KMS-11 (cell line): ENCODE data around the gene ACTR3C.

Experiments used
- H2AFZ ChIP-seq: fragments of 200-600 bp; sonication (generic); 2 replicates; pipeline ENCODE4 v1.6.1; 2016; ENCODE audit warnings: antibody characterized with exemption, mixed run types, low read depth
- H3K27ac ChIP-seq: fragments of 200-600 bp; sonication (generic); 2 replicates; pipeline ENCODE4 v1.6.1; 2016; ENCODE audit warnings: mild to moderate bottlenecking, mixed run types
- H3K27me3 ChIP-seq: fragments of 200-600 bp; sonication (generic); 2 replicates; pipeline ENCODE4 v1.6.1; 2017; ENCODE audit warnings: mild to moderate bottlenecking, low read depth, mixed run types, moderate library complexity; ENCODE audit not compliant: insufficient read depth
- H3K36me3 ChIP-seq: fragments of 200-600 bp; sonication (generic); 2 replicates; pipeline ENCODE4 v1.6.1; 2017; ENCODE audit warnings: mild to moderate bottlenecking, mixed run types; ENCODE audit not compliant: insufficient read depth
- H3K4me1 ChIP-seq: fragments of 200-600 bp; sonication (generic); 2 replicates; pipeline ENCODE4 v1.6.1; 2016; ENCODE audit warnings: mild to moderate bottlenecking, low read depth, mixed run types; ENCODE audit not compliant: poor library complexity, severe bottlenecking
- H3K4me2 ChIP-seq: fragments of 200-600 bp; sonication (generic); 2 replicates; pipeline ENCODE4 v1.7.0; 2016; ENCODE audit warnings: mild to moderate bottlenecking, mixed run types
- H3K4me3 ChIP-seq: fragments of 200-600 bp; sonication (generic); IDR thresholded peaks from 2 replicates; pipeline ENCODE4 v1.6.1; 2017; ENCODE audit warnings: low read depth, low read length, mixed read lengths; ENCODE audit not compliant: insufficient read depth
- H3K79me2 ChIP-seq: fragments of 200-600 bp; sonication (generic); 2 replicates; pipeline ENCODE4 v1.6.1; 2016; ENCODE audit warnings: low read depth, mixed run types; ENCODE audit not compliant: insufficient read depth
- H3K9ac ChIP-seq: fragments of 200-600 bp; sonication (generic); 2 replicates; pipeline ENCODE4 v1.6.1; 2016; ENCODE audit warnings: mild to moderate bottlenecking, mixed run types
- H4K20me1 ChIP-seq: fragments of 200-600 bp; sonication (generic); 2 replicates; pipeline ENCODE4 v1.6.1; 2016; ENCODE audit warnings: mild to moderate bottlenecking, mixed run types; ENCODE audit not compliant: insufficient read depth
- TF ChIP-seq, protein P1 (sequence below): fragments of 200-600 bp; sonication (generic); conservative IDR thresholded peaks from 2 replicates; pipeline ENCODE4 v1.6.1; 2017; ENCODE audit warnings: low read depth, mild to moderate bottlenecking, antibody characterized with exemption, low read length, moderate library complexity, mixed read lengths

The ACTR3C gene

DNA sequence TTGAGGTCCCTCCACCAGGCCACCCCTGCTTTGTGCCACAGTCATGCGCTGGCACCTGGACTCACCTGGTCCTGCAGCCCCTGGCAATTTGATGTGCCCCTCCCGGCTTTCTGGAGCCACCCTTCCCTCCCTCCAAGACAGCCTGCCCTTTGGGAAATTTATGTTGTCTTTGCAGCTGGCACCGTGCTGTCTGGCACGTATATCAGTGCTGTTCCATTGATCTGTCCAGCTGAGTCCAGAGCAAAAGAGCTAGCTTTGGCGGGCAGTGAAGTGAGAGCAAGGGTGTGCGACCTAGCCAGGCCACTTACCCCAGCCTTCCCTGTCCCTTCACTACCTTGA lies 12.4 kb upstream of the ACTR3C start:
- no peaks in the 10 kb centered on the region for H3K79me2 ChIP-seq
- H3K4me2 ChIP-seq = no peak overlapping the region
- H3K27ac ChIP-seq = no peak overlapping the region
- no peak overlapping the region for H3K4me3 ChIP-seq
- H4K20me1 ChIP-seq = no peaks in the 10 kb centered on the region
- no peaks in the 10 kb centered on the region; the same call in 1 of the 2 replicates for H3K36me3 ChIP-seq
- TF ChIP-seq, protein P1, sequence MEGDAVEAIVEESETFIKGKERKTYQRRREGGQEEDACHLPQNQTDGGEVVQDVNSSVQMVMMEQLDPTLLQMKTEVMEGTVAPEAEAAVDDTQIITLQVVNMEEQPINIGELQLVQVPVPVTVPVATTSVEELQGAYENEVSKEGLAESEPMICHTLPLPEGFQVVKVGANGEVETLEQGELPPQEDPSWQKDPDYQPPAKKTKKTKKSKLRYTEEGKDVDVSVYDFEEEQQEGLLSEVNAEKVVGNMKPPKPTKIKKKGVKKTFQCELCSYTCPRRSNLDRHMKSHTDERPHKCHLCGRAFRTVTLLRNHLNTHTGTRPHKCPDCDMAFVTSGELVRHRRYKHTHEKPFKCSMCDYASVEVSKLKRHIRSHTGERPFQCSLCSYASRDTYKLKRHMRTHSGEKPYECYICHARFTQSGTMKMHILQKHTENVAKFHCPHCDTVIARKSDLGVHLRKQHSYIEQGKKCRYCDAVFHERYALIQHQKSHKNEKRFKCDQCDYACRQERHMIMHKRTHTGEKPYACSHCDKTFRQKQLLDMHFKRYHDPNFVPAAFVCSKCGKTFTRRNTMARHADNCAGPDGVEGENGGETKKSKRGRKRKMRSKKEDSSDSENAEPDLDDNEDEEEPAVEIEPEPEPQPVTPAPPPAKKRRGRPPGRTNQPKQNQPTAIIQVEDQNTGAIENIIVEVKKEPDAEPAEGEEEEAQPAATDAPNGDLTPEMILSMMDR = no peak
- H3K4me1 ChIP-seq = no peaks in the 10 kb centered on the region
- no peaks in the 10 kb centered on the region for H3K27me3 ChIP-seq
- no peak overlapping the region for H3K9ac ChIP-seq
- H2AFZ ChIP-seq = no peak overlapping the region

DNA sequence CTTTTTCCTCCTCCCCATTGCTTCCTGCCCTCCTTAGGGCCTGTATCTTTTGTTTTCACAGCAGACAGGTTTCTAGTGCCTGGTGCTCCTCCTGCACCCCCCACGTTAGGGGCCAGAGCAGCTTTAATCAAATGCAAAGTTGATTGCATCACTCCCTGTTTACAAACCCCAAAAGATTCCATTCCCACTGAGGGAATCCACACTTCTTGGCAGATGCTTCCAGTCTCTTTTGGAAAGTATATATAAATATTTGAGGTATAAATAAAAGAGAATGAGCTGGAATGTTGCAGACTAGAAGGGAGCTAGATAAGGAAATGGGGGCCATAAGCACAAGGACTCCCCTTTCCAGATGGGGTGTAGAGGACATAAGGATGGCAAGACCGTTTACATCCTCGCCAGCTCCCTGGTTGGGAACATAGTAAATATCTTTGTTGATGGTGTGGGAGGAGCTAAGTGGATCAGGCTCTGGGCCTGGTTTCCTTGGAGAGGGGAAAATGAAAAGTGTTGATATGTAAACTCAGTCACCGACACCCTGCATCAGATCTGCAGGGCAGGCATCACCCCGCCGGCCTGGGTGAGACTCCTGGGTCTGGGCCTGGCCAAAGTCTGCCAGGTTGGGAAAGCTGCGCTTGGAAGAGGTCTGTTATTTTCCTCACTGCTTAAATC lies 11.9 kb upstream of the ACTR3C start:
- Histone ChIP-seq H3K4me1 (no peaks in the 10 kb centered on the region), H3K27me3 (no peaks in the 10 kb centered on the region), H2AFZ (no peak overlapping the region), H3K27ac (no peak overlapping the region), H3K4me3 (no peak overlapping the region), H3K79me2 (no peaks in the 10 kb centered on the region), H3K9ac (no peak overlapping the region), H4K20me1 (no peaks in the 10 kb centered on the region), H3K4me2 (no peak overlapping the region), H3K36me3 (no peaks in the 10 kb centered on the region; the same call in 1 of the 2 replicates)
- TF ChIP-seq, protein P1 = no peak

DNA sequence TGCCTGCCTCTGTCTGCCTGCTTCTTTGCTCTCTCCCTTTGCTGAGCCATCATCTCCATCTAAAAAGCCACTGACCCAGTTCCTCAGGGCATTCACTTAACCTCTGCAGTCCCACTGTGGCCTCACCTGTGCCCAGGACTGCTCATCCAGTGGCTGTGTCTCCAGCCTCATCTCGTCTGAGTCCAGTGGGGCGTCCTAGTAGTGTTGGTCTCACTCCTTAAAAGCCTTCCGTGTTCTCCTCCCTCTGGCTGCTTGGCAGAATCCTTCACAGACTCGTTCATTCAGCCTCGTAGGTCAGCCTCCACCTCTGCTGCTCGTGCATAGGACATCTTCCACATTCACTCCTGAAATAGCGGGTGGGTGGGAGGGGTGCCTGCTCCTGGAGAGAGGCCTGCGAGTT lies 10.8 kb upstream of the ACTR3C start:
- no peak overlapping the region for H3K9ac ChIP-seq
- TF ChIP-seq, protein P1 = no peak
- H4K20me1 ChIP-seq = no peaks in the 10 kb centered on the region
- H3K27ac ChIP-seq = no peak overlapping the region
- no peaks in the 10 kb centered on the region for H3K79me2 ChIP-seq
- H3K4me2 ChIP-seq = no peak overlapping the region
- H2AFZ ChIP-seq = no peak overlapping the region
- no peak overlapping the region for H3K4me3 ChIP-seq
- no peaks in the 10 kb centered on the region for H3K27me3 ChIP-seq
- no peaks in the 10 kb centered on the region for H3K4me1 ChIP-seq
- no peaks in the 10 kb centered on the region; the same call in 1 of the 2 replicates for H3K36me3 ChIP-seq

GRCh38 chr7:150333659-150334058 lies 10.3 kb upstream of the ACTR3C start:
- H3K4me3 ChIP-seq = no peak overlapping the region
- no peak overlapping the region for H3K27ac ChIP-seq
- no peak overlapping the region for H2AFZ ChIP-seq
- no peaks in the 10 kb centered on the region for H3K4me1 ChIP-seq
- H3K9ac ChIP-seq = no peak overlapping the region
- H4K20me1 ChIP-seq = no peaks in the 10 kb centered on the region
- H3K79me2 ChIP-seq = no peaks in the 10 kb centered on the region
- H3K27me3 ChIP-seq = no peaks in the 10 kb centered on the region
- H3K4me2 ChIP-seq = no peak overlapping the region
- H3K36me3 ChIP-seq = no peaks in the 10 kb centered on the region; the same call in 1 of the 2 replicates
- TF ChIP-seq, protein P1 = no peak
